Ishikawa (cell line): ENCODE measurements around the gene PDZRN3.

Experiments
- CEBPB ChIP-seq: IDR thresholded peaks from 2 replicates; pipeline ENCODE4 v1.6.1; 2012
- CREB1 ChIP-seq: IDR thresholded peaks from 2 replicates; pipeline ENCODE4 v1.6.1; 2012; ENCODE audit warnings: low read depth
- EP300 ChIP-seq: IDR thresholded peaks from 2 replicates; pipeline ENCODE4 v1.6.1; 2012; ENCODE audit warnings: borderline replicate concordance
- FOXM1 ChIP-seq: IDR thresholded peaks from 2 replicates; pipeline ENCODE4 v1.6.1; 2012; ENCODE audit warnings: low read depth, borderline replicate concordance
- MAX ChIP-seq: IDR thresholded peaks from 2 replicates; pipeline ENCODE4 v1.6.1; 2012
- RAD21 ChIP-seq: IDR thresholded peaks from 2 replicates; pipeline ENCODE4 v1.6.1; 2012; ENCODE audit warnings: low read depth
- REST ChIP-seq: IDR thresholded peaks from 2 replicates; pipeline ENCODE4 v1.6.1; 2012; ENCODE audit warnings: low read depth, mild to moderate bottlenecking
- TAF1 ChIP-seq: IDR thresholded peaks from 2 replicates; pipeline ENCODE4 v1.6.1; 2012; ENCODE audit warnings: low read depth, mild to moderate bottlenecking
- TCF12 ChIP-seq: IDR thresholded peaks from 2 replicates; pipeline ENCODE4 v1.6.1; 2012; ENCODE audit warnings: low read depth
- TEAD4 ChIP-seq: IDR thresholded peaks from 2 replicates; pipeline ENCODE4 v1.6.1; 2012
- YY1 ChIP-seq: IDR thresholded peaks from 2 replicates; pipeline ENCODE4 v1.6.1; 2012; ENCODE audit warnings: low read depth
- ZBTB7A ChIP-seq: IDR thresholded peaks from 2 replicates; pipeline ENCODE4 v1.6.1; 2012; ENCODE audit warnings: low read depth
- TF ChIP-seq, protein P1 (sequence below): IDR thresholded peaks from 2 replicates; pipeline ENCODE4 v1.6.1; 2012

DNA sequence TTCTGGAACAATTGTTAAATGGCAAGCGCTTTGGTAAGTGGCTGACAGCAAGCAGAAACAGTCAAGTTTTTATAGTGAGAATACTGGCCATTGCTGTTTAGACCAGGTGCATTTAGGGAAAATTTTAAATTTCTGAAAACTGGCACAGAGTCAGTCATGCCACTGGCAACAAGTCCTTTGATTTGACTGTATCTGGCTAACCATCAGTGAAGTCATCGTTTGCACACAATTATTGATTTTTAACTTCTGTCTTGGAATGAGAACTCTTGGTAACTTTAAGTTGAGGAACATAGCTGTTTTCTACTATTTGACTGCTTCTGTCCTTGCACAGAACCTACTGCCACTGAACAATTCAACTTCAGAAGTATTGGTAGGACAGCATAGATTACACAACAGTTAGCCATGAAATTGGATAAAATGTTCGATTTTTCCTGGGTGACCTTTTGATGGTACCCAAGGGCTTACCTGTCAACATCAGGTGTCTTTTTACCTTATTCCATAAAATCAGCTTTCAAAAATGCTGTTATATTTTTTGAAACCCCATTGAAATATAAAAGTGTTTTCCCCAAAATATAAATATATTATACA is 225.0 kb downstream of the PDZRN3 start:
- no peak for TF ChIP-seq MAX
- TF ChIP-seq TEAD4, result no peak
- TF ChIP-seq RAD21, result no peak
- TF ChIP-seq EP300, result no peak
- no peak for TF ChIP-seq YY1
- TF ChIP-seq REST, result no peak
- no peak for TF ChIP-seq CEBPB
- no peak for TF ChIP-seq TAF1
- TF ChIP-seq CREB1, result no peak
- TF ChIP-seq ZBTB7A, result no peak
- TF ChIP-seq, protein P1, sequence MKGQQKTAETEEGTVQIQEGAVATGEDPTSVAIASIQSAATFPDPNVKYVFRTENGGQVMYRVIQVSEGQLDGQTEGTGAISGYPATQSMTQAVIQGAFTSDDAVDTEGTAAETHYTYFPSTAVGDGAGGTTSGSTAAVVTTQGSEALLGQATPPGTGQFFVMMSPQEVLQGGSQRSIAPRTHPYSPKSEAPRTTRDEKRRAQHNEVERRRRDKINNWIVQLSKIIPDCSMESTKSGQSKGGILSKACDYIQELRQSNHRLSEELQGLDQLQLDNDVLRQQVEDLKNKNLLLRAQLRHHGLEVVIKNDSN, result no peak
- no peak for TF ChIP-seq FOXM1
- no peak for TF ChIP-seq TCF12
